Activated T-cell treated with anti-CD3 and anti-CD28 coated beads for 48 hours (primary cell): ENCODE measurements around the gene NEURL2.

Experiments
- DNase-seq: peaks from one replicate; pipeline ENCODE4 v3.0.0-alpha.2; 2020; ENCODE audit warnings: low read depth

The NEURL2 gene

GRCh38 chr20:45841407-45842129 lies 49.4 kb downstream of the NEURL2 start:
- no peak for DNase-seq

GRCh38 chr20:45840700-45841198 lies 50.3 kb downstream of the NEURL2 start:
- no peak for DNase-seq
